Calu3 (cell line): ENCODE measurements around the gene FAM50A. TPM values are rescaled to one million over a fixed set of nuclear protein-coding genes. Genes with fewer than 3 reads are reported as not detected.

Experiments
- BruUV-seq: library from RNA; stranded (reverse); fragments of 400-500 nt; replicated peaks from 2 replicates; lab custom pipeline; 2021; lab: Mats Ljungman, UMichigan
- CTCF ChIA-PET: fragments of 300-600 bp; sonication (Branson Sonifier 250); formaldehyde crosslinking; loops from one replicate; lab custom pipeline; 2022; ENCODE audit warnings: antibody characterized with exemption; lab: Charles Lee
- DNase-seq: peaks from one replicate; pipeline ENCODE4 v3.0.0; 2022
- H3K27ac Mint-ChIP-seq: one replicate; pipeline ENCODE4 v1.8.0; 2022; ENCODE audit warnings: mixed read lengths; ENCODE audit not compliant: unreplicated experiment
- H3K27me3 Mint-ChIP-seq: one replicate; pipeline ENCODE4 v1.8.0; 2022; ENCODE audit warnings: mixed read lengths; ENCODE audit not compliant: unreplicated experiment
- H3K36me3 Mint-ChIP-seq: one replicate; pipeline ENCODE4 v1.8.0; 2022; ENCODE audit warnings: mild to moderate bottlenecking, moderate library complexity, mixed read lengths; ENCODE audit not compliant: insufficient read depth, unreplicated experiment
- H3K4me1 Mint-ChIP-seq: one replicate; pipeline ENCODE4 v1.8.0; 2022; ENCODE audit warnings: mild to moderate bottlenecking, low read depth, mixed read lengths; ENCODE audit not compliant: unreplicated experiment
- H3K4me3 Mint-ChIP-seq: one replicate; pipeline ENCODE4 v1.8.0; 2022; ENCODE audit warnings: mild to moderate bottlenecking, low read depth, moderate library complexity, mixed read lengths; ENCODE audit not compliant: unreplicated experiment
- H3K9me3 Mint-ChIP-seq: one replicate; pipeline ENCODE4 v1.8.0; 2022; ENCODE audit warnings: low read depth, mixed read lengths; ENCODE audit not compliant: unreplicated experiment
- CTCF ChIP-seq: fragments of 200-600 bp; IDR thresholded peaks from one replicate; pipeline ENCODE4 v1.8.0; 2022; ENCODE audit warnings: antibody characterized with exemption; ENCODE audit not compliant: unreplicated experiment
- intact Hi-C: fragments of 100-400 bp; cut with micrococcal nuclease; formaldehyde crosslinking; loops from one replicate; pipeline ENCODE4 v1.10.0; 2022; ENCODE audit not compliant: unreplicated experiment
- total RNA-seq: library from RNA; stranded (reverse); gene quantifications from 2 replicates; pipeline ENCODE4 v1.2.3, GENCODE V29; 2022

FAM50A gene
- total RNA-seq, 1 experiment from 2014 or later, result 88.9 TPM

GRCh38 chrX:154419688-154420401, 24.1 kb upstream of the FAM50A start:
- Mint-ChIP-seq H3K4me3 (no peak overlapping the region), H3K36me3 (peaks cover 30% of the 10 kb centered on the region), H3K4me1 (no peaks in the 10 kb centered on the region), H3K27ac (no peak overlapping the region), H3K9me3 (no peaks in the 10 kb centered on the region), H3K27me3 (no peaks in the 10 kb centered on the region)
- DNase-seq, result no peak
- BruUV-seq, result no TSS peak
- CTCF ChIA-PET, result no interaction called here
- TF ChIP-seq CTCF, result no peak
- intact Hi-C loops, result no loop called here

- H3K4me1 Mint-ChIP-seq, result no peaks in the 10 kb centered on the region
- CTCF ChIA-PET, result no interaction called here
- BruUV-seq, result no TSS peak
- no peak overlapping the region for H3K27ac Mint-ChIP-seq
- H3K4me3 Mint-ChIP-seq, result no peak overlapping the region
- H3K36me3 Mint-ChIP-seq, result peaks cover 30% of the 10 kb centered on the region
- no peak for DNase-seq
- intact Hi-C loops, result no loop called here
- no peaks in the 10 kb centered on the region for H3K9me3 Mint-ChIP-seq
- TF ChIP-seq CTCF, result no peak
- H3K27me3 Mint-ChIP-seq, result no peaks in the 10 kb centered on the region
Observed at GRCh38 chrX:154420402-154420756, 23.6 kb upstream of the FAM50A start.

GRCh38 chrX:154426916-154427770, 16.8 kb upstream of the FAM50A start:
- CTCF ChIA-PET, result interaction anchor here (0.7 kb wide), 1 partner anchor 23 kb away, joined by 3 read pairs; no protein-coding TSS in a partner anchor
- intact Hi-C loops, result no loop called here
- no peak for TF ChIP-seq CTCF
- Mint-ChIP-seq H3K27ac (no peak overlapping the region), H3K4me1 (peaks cover 24% of the 10 kb centered on the region), H3K4me3 (peak overlapping the region; percentile 79), H3K36me3 (peaks cover 44% of the 10 kb centered on the region), H3K27me3 (no peaks in the 10 kb centered on the region), H3K9me3 (no peaks in the 10 kb centered on the region)
- DNase-seq, result no peak
- no TSS peak for BruUV-seq

GRCh38 chrX:154428176-154429171, 15.5 kb upstream of the FAM50A start, which contains the start of gene ATP6AP1:
Gene ATP6AP1, plus strand, starts transcription at chrX:154428677. Its CDS starts 16 bp downstream, at chrX:154428693.
- BruUV-seq, result no TSS peak
- no peaks in the 10 kb centered on the region for H3K27me3 Mint-ChIP-seq
- H3K4me1 Mint-ChIP-seq, result peaks cover 24% of the 10 kb centered on the region
- TF ChIP-seq CTCF, result no peak
- H3K9me3 Mint-ChIP-seq, result no peaks in the 10 kb centered on the region
- peak; percentile 94 for DNase-seq
- H3K36me3 Mint-ChIP-seq, result peaks cover 42% of the 10 kb centered on the region
- H3K4me3 Mint-ChIP-seq, result peak within 1 kb of the TSS; percentile 79
- H3K27ac Mint-ChIP-seq, result peak within 1 kb of the TSS; percentile 95
- intact Hi-C loops, result no loop called here
- CTCF ChIA-PET, result interaction anchor here (0.6 to 1.6 kb wide), 2 partner anchors 22 to 55 kb away, joined by 3 to 6 read pairs; no protein-coding TSS in a partner anchor
